ENCODE data around the gene CCDC190.

DNA sequence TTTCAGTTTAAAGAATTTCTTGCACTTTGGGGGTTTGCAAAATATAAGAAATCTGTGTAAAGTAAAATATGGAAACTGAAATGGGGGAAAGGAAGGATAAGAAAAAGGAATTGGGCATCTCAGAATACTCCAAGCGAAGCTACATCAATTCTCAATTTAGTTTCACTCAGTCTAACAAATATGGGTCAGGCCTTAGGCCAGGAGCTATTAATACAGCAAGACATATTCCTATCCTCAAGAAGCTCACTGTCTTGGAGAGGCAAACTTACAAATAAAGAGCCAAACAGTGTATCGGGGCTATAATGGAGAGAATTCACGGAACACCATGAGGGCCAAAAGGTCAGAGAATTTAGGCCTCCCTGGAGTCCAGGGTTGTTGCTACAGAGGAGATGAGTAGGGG, 43.0 kb upstream of the CCDC190 start:
- no peak for TF ChIP-seq POLR2AphosphoS5 (IDR thresholded peaks at IDR 0.05)
- TF ChIP-seq, protein P1, sequence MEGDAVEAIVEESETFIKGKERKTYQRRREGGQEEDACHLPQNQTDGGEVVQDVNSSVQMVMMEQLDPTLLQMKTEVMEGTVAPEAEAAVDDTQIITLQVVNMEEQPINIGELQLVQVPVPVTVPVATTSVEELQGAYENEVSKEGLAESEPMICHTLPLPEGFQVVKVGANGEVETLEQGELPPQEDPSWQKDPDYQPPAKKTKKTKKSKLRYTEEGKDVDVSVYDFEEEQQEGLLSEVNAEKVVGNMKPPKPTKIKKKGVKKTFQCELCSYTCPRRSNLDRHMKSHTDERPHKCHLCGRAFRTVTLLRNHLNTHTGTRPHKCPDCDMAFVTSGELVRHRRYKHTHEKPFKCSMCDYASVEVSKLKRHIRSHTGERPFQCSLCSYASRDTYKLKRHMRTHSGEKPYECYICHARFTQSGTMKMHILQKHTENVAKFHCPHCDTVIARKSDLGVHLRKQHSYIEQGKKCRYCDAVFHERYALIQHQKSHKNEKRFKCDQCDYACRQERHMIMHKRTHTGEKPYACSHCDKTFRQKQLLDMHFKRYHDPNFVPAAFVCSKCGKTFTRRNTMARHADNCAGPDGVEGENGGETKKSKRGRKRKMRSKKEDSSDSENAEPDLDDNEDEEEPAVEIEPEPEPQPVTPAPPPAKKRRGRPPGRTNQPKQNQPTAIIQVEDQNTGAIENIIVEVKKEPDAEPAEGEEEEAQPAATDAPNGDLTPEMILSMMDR (IDR thresholded peaks at IDR 0.05), result no peak
- TF ChIP-seq POLR2A (IDR thresholded peaks at IDR 0.05; ENCODE audit: low read depth), result no peak

Data from esophagus muscularis mucosa (tissue), 3 donors.